Activated CD8-positive, alpha-beta memory T cell treated with anti-CD3 and anti-CD28 coated beads, Interleukin-2, amount 50 U/mL, for 24 hours (primary cell): ENCODE data around the gene SSPN.

Experiments used
- DNase-seq: peaks from one replicate; pipeline ENCODE4 v3.0.0-alpha.2; 2020; ENCODE audit errors: extremely low read depth

Gene SSPN

GRCh38 chr12:26266881-26267280 lies 71.5 kb downstream of the SSPN start:
- no peak for DNase-seq

- DNase-seq: no peak
Measured at GRCh38 chr12:26268841-26269561, 73.6 kb downstream of the SSPN start.

GRCh38 chr12:26269562-26270284 lies 74.3 kb downstream of the SSPN start:
- no peak for DNase-seq

GRCh38 chr12:26271024-26271423 lies 75.7 kb downstream of the SSPN start:
- DNase-seq: no peak

- no peak for DNase-seq
Measured at GRCh38 chr12:26271889-26272492, 76.6 kb downstream of the SSPN start.

GRCh38 chr12:26272851-26273250 lies 77.5 kb downstream of the SSPN start:
- no peak for DNase-seq

- no peak for DNase-seq
Measured at GRCh38 chr12:26273811-26274210, 78.4 kb downstream of the SSPN start.

GRCh38 chr12:26274441-26275312 lies 79.3 kb downstream of the SSPN start:
- DNase-seq: no peak

GRCh38 chr12:26275313-26276131 lies 80.1 kb downstream of the SSPN start:
- DNase-seq: no peak

- no peak for DNase-seq
Measured at GRCh38 chr12:26276709-26277108, 81.3 kb downstream of the SSPN start.

- no peak for DNase-seq
Measured at GRCh38 chr12:26277506-26278246, 82.3 kb downstream of the SSPN start.

GRCh38 chr12:26278266-26278665 lies 82.9 kb downstream of the SSPN start:
- DNase-seq: no peak

GRCh38 chr12:26278666-26279065 lies 83.3 kb downstream of the SSPN start:
- DNase-seq: no peak

GRCh38 chr12:26279091-26279490 lies 83.7 kb downstream of the SSPN start:
- no peak for DNase-seq

GRCh38 chr12:26279908-26280307 lies 84.5 kb downstream of the SSPN start:
- DNase-seq: no peak

GRCh38 chr12:26280869-26281268 lies 85.5 kb downstream of the SSPN start:
- no peak for DNase-seq

GRCh38 chr12:26281320-26281719 lies 85.9 kb downstream of the SSPN start:
- DNase-seq: no peak

GRCh38 chr12:26282339-26282940 lies 87.1 kb downstream of the SSPN start:
- no peak for DNase-seq

GRCh38 chr12:26283046-26283445 lies 87.7 kb downstream of the SSPN start:
- DNase-seq: no peak

- DNase-seq: no peak
Measured at GRCh38 chr12:26283617-26284016, 88.2 kb downstream of the SSPN start.
